ENCODE measurements around the gene DOCK1.

- TF ChIP-seq CTCF (IDR thresholded peaks at IDR 0.05): no peak
- TF ChIP-seq POLR2A (IDR thresholded peaks at IDR 0.05): no peak
Measured at GRCh38 chr10:126895214-126895781, 9.9 kb upstream of the DOCK1 start.
